Testis (tissue), 3 donors: ENCODE measurements around the gene NAPEPLD. TPM values are rescaled to one million over a fixed set of nuclear protein-coding genes. Genes with fewer than 3 reads are reported as not detected.
"Not testable (repeated sequence)": the region's sequence is repeated elsewhere in the genome, so short reads cannot be mapped to it uniquely, and the experiment has no call there.

Source experiments
- DNase-seq: peaks from one replicate; pipeline ENCODE4 v3.0.0-alpha.2; 2019
- H3K27ac ChIP-seq, 2 donors: fragments of 200-600 bp; sonication (generic); one replicate each; pipeline ENCODE4 v1.5.1; 2019
- H3K27me3 ChIP-seq: fragments of 200-600 bp; sonication (generic); one replicate; pipeline ENCODE4 v1.5.1; 2019
- H3K36me3 ChIP-seq: fragments of 200-600 bp; sonication (generic); one replicate; pipeline ENCODE4 v1.5.1; 2017; ENCODE audit warnings: low read depth; ENCODE audit errors: missing control alignments
- H3K4me1 ChIP-seq: fragments of 200-600 bp; sonication (generic); one replicate; pipeline ENCODE4 v1.5.1; 2019
- H3K4me3 ChIP-seq, 2 donors: fragments of 200-600 bp; sonication (generic); one replicate each; pipeline ENCODE4 v1.5.1; 2017 to 2019
- H3K9me3 ChIP-seq: fragments of 200-600 bp; sonication (generic); one replicate; pipeline ENCODE4 v1.5.1; 2017
- POLR2A ChIP-seq: fragments of 450-650 bp; IDR thresholded peaks from one replicate; pipeline ENCODE4 v1.6.1; 2017; ENCODE audit warnings: antibody characterized with exemption, mild to moderate bottlenecking, moderate library complexity
- WGBS, 2 donors: methylation state at CpG; one replicate each; pipeline ENCODE4 v1.1.5; 2018; 5-methylcytosine and 5-hydroxymethylcytosine counted together
- intact Hi-C: fragments of 100-400 bp; cut with DNase I; formaldehyde crosslinking; loops from one replicate; pipeline ENCODE4 v1.15.1; 2023; ENCODE audit warnings: low total_unique reads
- polyA plus RNA-seq: library from polyadenylated mRNA; stranded (reverse); fragments of 350-450 nt; fragmentation: Illumina TruSeq; extraction: RNeasy Lipid Tissue Mini Kit (QIAGEN cat#74804); gene quantifications from one replicate; pipeline ENCODE4 v1.2.3, GENCODE V29; 2014; ENCODE audit warnings: low read depth, low replicate concordance; ENCODE audit not compliant: insufficient read depth
- total RNA-seq, 2 donors: library from RNA; depleted of rRNA; stranded (reverse); fragments of >200 nt; gene quantifications; one replicate each; pipeline ENCODE4 v1.2.3, GENCODE V29; 2016
- TF ChIP-seq, protein P1 (sequence below), 3 experiments: fragments of 450-650 bp in 2 of 3; fragments of 200-600 bp in 1 of 3; sonication (generic) in 1 of 3; IDR thresholded peaks; one replicate each; pipeline ENCODE4 v1.5.1; 2016 to 2019; ENCODE audit warnings: antibody characterized with exemption in 3 of 3, mild to moderate bottlenecking in 2 of 3, moderate library complexity in 1 of 3

Gene NAPEPLD
- total and polyA plus RNA-seq, 3 donors from 2014 or later, result 32.3 to 53.1 (median 44.7) TPM

GRCh38 chr7:103159072-103159471 is 10.2 kb upstream of the NAPEPLD start:
- intact Hi-C loops, result not testable (repeated sequence)
- WGBS, 2 donors, result 86 to 97% methylated on average over 1 of the region's 1 CpG

GRCh38 chr7:103155331-103156024 is 6.6 kb upstream of the NAPEPLD start:
- H3K27me3 ChIP-seq, H3K27ac ChIP-seq, H3K36me3 ChIP-seq, H3K9me3 ChIP-seq, DNase-seq, H3K4me1 ChIP-seq, intact Hi-C loops, H3K4me3 ChIP-seq: not testable (repeated sequence)
- 81 to 96% methylated on average over 7 to 8 of the region's 8 CpGs for WGBS, 2 donors

More at GRCh38 chr7:103159072-103159471, 10.2 kb upstream of the NAPEPLD start:
- H3K36me3 ChIP-seq, H3K27ac ChIP-seq, H3K4me3 ChIP-seq, H3K9me3 ChIP-seq, DNase-seq, H3K27me3 ChIP-seq, H3K4me1 ChIP-seq: not testable (repeated sequence)

- no peaks in the 10 kb centered on the region for H3K4me1 ChIP-seq
- 75 to 77% methylated on average over 6 of the region's 6 CpGs for WGBS, 2 donors
- H3K36me3 ChIP-seq, result no peaks in the 10 kb centered on the region
- H3K27ac ChIP-seq, result no peak overlapping the region
- no peaks in the 10 kb centered on the region for H3K9me3 ChIP-seq
- intact Hi-C loops, result no loop called here
- no peaks in the 10 kb centered on the region for H3K27me3 ChIP-seq
- no peak overlapping the region for H3K4me3 ChIP-seq
- no peak for DNase-seq
- TF ChIP-seq, protein P1, sequence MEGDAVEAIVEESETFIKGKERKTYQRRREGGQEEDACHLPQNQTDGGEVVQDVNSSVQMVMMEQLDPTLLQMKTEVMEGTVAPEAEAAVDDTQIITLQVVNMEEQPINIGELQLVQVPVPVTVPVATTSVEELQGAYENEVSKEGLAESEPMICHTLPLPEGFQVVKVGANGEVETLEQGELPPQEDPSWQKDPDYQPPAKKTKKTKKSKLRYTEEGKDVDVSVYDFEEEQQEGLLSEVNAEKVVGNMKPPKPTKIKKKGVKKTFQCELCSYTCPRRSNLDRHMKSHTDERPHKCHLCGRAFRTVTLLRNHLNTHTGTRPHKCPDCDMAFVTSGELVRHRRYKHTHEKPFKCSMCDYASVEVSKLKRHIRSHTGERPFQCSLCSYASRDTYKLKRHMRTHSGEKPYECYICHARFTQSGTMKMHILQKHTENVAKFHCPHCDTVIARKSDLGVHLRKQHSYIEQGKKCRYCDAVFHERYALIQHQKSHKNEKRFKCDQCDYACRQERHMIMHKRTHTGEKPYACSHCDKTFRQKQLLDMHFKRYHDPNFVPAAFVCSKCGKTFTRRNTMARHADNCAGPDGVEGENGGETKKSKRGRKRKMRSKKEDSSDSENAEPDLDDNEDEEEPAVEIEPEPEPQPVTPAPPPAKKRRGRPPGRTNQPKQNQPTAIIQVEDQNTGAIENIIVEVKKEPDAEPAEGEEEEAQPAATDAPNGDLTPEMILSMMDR (IDR thresholded peaks at IDR 0.05), result no peak
- no peak for TF ChIP-seq POLR2A
Measured at GRCh38 chr7:103154042-103154441, 5.1 kb upstream of the NAPEPLD start.

DNA sequence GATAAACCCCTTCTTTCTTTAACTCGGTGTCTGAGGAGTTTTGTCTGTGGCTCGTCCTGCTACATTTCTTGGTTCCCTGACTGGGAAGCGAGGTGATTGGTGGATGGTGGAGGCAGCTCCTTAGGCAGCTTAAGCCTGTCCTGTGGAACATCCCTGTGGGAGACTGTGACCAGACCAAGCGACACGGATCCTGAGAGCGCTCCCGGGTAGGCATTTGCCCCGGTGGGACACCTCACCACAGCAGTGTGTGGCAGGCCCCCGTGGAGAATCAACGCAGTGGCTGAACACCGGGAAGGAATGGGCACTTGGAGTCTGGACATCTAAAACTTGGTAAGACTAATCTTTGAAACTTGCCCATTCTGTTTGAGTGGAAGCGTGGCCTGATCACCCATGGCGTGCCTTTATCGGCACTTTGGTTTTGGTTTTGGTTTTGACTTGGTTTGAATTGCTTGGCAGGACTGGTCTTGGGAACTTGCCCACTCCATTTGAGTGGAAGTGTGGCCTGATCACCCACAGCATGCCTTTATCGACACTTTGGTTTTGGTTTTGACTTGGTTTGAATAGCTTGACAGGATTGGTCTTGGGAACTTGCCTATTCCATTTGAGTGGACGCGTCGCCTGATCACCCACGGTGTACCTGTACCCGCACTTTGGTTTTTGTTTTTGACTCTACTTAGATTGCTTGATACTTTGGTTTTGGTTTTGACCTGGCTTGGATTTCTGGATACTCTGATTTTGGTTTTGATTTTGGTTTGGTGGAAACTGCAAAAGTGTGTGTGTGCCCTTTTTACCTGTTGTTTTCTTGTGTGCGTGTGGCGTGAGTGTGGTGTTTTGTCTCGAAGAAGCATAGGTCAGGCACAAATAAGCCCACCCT is 4.1 kb upstream of the NAPEPLD start:
- intact Hi-C loops, H3K27me3 ChIP-seq, H3K9me3 ChIP-seq, H3K27ac ChIP-seq, H3K4me3 ChIP-seq, H3K4me1 ChIP-seq, DNase-seq, H3K36me3 ChIP-seq: not testable (repeated sequence)
- WGBS, 2 donors, result 94 to 97% methylated on average over 23 of the region's 23 CpGs

DNA sequence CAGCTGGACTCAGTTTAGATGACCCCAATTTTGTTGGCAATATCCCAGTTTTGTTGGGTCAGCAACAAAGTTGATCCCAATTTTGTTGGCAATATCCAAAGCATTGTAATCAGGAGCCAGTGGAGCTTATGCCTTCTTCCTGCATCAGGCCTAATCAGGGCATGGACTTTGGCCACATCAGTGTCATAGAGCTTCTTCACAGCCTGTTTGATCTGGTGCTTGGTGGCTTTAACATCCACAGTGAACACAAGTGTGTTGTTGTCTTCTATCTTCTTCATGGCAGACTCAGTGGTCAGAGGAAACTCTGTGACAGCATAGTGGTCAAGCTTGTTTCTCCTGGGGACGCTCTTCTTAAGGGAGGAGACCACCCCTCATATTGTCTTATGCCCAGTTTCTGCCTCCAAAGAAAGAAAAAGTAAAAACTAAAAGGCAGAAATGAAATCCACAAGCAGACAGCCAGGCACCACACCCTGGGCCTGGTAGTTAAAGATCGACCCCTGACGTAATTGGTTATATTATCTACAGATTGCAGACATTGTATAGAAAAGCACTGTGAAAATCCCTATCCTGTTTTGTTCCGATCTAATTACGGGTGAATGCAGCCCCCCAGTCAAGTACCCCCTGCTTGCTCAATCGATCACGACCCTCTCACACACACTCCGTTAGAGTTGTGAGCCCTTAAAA is 3.2 kb upstream of the NAPEPLD start:
- H3K4me3 ChIP-seq, H3K9me3 ChIP-seq, H3K36me3 ChIP-seq, intact Hi-C loops, H3K27ac ChIP-seq, DNase-seq, H3K4me1 ChIP-seq, H3K27me3 ChIP-seq: not testable (repeated sequence)
- WGBS, 2 donors, result 92 to 96% methylated on average over 8 of the region's 8 CpGs

DNA sequence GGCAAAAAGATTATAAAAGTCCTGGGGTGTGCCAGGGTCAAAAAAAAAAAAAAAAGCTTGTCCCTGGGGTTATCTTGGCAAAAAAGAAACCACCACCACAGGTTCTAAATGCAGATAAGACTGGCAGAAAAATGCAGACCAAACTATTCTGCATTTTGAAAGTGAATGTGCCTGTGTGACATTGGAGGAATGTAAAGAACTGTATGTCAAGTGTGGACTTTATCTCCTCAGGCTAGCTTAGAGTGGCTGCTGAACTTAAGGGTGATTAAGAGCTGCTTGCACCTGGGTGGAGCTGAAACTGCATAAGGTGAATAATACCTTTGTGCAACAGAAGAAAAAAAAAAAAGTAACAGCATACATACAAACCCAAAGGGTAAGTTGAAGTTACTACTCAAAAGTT is 1.3 kb upstream of the NAPEPLD start:
- Histone ChIP-seq H3K9me3 (no peaks in the 10 kb centered on the region), H3K4me1 (peaks cover 8% of the 10 kb centered on the region), H3K4me3 (no peak overlapping the region), H3K27ac (peak overlapping the region in 1 of 2 donors; percentile 98), H3K36me3 (no peaks in the 10 kb centered on the region), H3K27me3 (no peaks in the 10 kb centered on the region)
- DNase-seq, result no peak
- intact Hi-C loops, result no loop called here
- TF ChIP-seq POLR2A, result no peak
- TF ChIP-seq, protein P1 (IDR thresholded peaks at IDR 0.05), result no peak
